H1 (cell line): ENCODE results near the gene PEX19. TPM values are rescaled to one million over a fixed set of nuclear protein-coding genes. Genes with fewer than 3 reads are reported as not detected.

Experiments
- CTCF ChIA-PET: fragments of 300-600 bp; sonication (Branson Sonifier 250); formaldehyde crosslinking; loops from one replicate; lab custom pipeline; 2021; ENCODE audit not compliant: partially characterized antibody; lab: Charles Lee
- POLR2A ChIA-PET: fragments of 300-600 bp; sonication (Branson Sonifier 250); formaldehyde crosslinking; loops from one replicate; lab custom pipeline; 2021; ENCODE audit warnings: inconsistent platforms; ENCODE audit not compliant: partially characterized antibody; lab: Charles Lee
- DNase-seq, 2 experiments: peaks; one replicate each; pipeline versions ENCODE4 v3.0.0 to v3.0.0-alpha.2; 2010 to 2022; ENCODE audit warnings: low spot score in 2 of 2, low read depth in 1 of 2, mixed read lengths in 1 of 2
- FAIRE-seq: peaks from 2 replicates; lab custom pipeline; 2011; peaks lifted over from hg19 to GRCh38; lab: Jason Lieb, UNC
- H2AFZ ChIP-seq: 2 replicates; pipeline ENCODE4 v1.8.1; 2012; ENCODE audit warnings: low read length, inconsistent platforms
- H2AK5ac ChIP-seq: 2 replicates; pipeline ENCODE4 v1.6.1; 2013; ENCODE audit warnings: low read depth, low read length
- H2BK120ac ChIP-seq: replicated peaks from 2 replicates; pipeline ENCODE3; 2013; ENCODE audit warnings: low read depth, low read length, inconsistent platforms
- H2BK12ac ChIP-seq: 2 replicates; pipeline ENCODE4 v1.6.1; 2013; ENCODE audit warnings: low read depth, low read length
- H2BK15ac ChIP-seq: 2 replicates; pipeline ENCODE4 v1.6.1; 2013; ENCODE audit warnings: low read length
- H2BK20ac ChIP-seq: 2 replicates; pipeline ENCODE4 v1.6.1; 2013; ENCODE audit warnings: low read length
- H2BK5ac ChIP-seq: 2 replicates; pipeline ENCODE4 v1.6.1; 2013; ENCODE audit warnings: low read depth, low read length
- H3K14ac ChIP-seq: 2 replicates; pipeline ENCODE4 v1.6.1; 2013; ENCODE audit warnings: inconsistent platforms; ENCODE audit not compliant: insufficient read length
- H3K18ac ChIP-seq: 2 replicates; pipeline ENCODE4 v1.6.1; 2013; ENCODE audit warnings: low read length; ENCODE audit errors: extremely low read depth
- H3K23ac ChIP-seq: 2 replicates; pipeline ENCODE4 v1.6.1; 2013; ENCODE audit warnings: inconsistent platforms; ENCODE audit not compliant: insufficient read length
- H3K23me2 ChIP-seq: 2 replicates; pipeline ENCODE4 v1.6.1; 2013; ENCODE audit warnings: low read depth, low read length
- H3K27ac ChIP-seq: 2 replicates; pipeline ENCODE4 v1.6.1; 2011; ENCODE audit warnings: low read depth, low read length, inconsistent platforms
- H3K27me3 ChIP-seq, 4 experiments: replicated peaks in 1 of 4; 1 replicate in 1 of 4; 2 replicates in 3 of 4; pipeline versions ENCODE4 v1.6.1 to v1.8.1; 2011 to 2013; ENCODE audit warnings: low read length in 3 of 4, mild to moderate bottlenecking in 3 of 4, inconsistent platforms in 2 of 4, mixed read lengths in 2 of 4, moderate library complexity in 1 of 4; ENCODE audit not compliant: control insufficient read depth in 3 of 4, insufficient read depth in 3 of 4; ENCODE audit errors: extremely low read depth in 1 of 4
- H3K36me3 ChIP-seq, 4 experiments: 2 replicates each; pipeline versions ENCODE4 v1.6.1 to v1.8.1; 2011 to 2013; ENCODE audit warnings: mild to moderate bottlenecking in 4 of 4, low read length in 3 of 4, moderate library complexity in 2 of 4, control low read depth in 1 of 4, inconsistent platforms in 1 of 4; ENCODE audit not compliant: insufficient read depth in 4 of 4, control insufficient read depth in 2 of 4
- H3K4ac ChIP-seq: replicated peaks from 2 replicates; pipeline ENCODE3; 2013; ENCODE audit warnings: low read length, low read depth, mixed read lengths, inconsistent platforms; ENCODE audit not compliant: insufficient read length
- H3K4me1 ChIP-seq, 4 experiments: replicated peaks in 1 of 4; 1 replicate in 1 of 4; 2 replicates in 3 of 4; pipeline versions ENCODE4 v1.6.1 to v1.8.1; 2011 to 2013; ENCODE audit warnings: low read length in 3 of 4, inconsistent platforms in 2 of 4, mixed read lengths in 1 of 4; ENCODE audit not compliant: insufficient read depth in 4 of 4, control insufficient read depth in 3 of 4
- H3K4me2 ChIP-seq, 2 experiments: 2 replicates each; pipeline versions ENCODE4 v1.6.1 to v1.8.1; 2011 to 2013; ENCODE audit warnings: low read depth in 2 of 2, low read length in 2 of 2, control low read depth in 1 of 2, inconsistent platforms in 1 of 2, mild to moderate bottlenecking in 1 of 2; ENCODE audit not compliant: insufficient read depth in 1 of 2
- H3K4me3 ChIP-seq, 4 experiments: fragments of 200-600, 300-600 bp in 1 of 4; sonication (generic), shearing (Covaris generic), sonication (Bioruptor Twin) in 1 of 4; 2 replicates each; pipeline versions ENCODE4 v1.5.1 to v1.8.1; 2011 to 2016; ENCODE audit warnings: low read length in 4 of 4, low read depth in 3 of 4, control low read depth in 2 of 4, inconsistent platforms in 2 of 4, mild to moderate bottlenecking in 2 of 4, mixed read lengths in 1 of 4, moderate library complexity in 1 of 4; ENCODE audit not compliant: insufficient read depth in 2 of 4; ENCODE audit errors: extremely low read depth in 1 of 4
- H3K56ac ChIP-seq: replicated peaks from 2 replicates; pipeline ENCODE3; 2013; ENCODE audit warnings: low read depth, mild to moderate bottlenecking, mixed read lengths, low read length, inconsistent platforms; ENCODE audit not compliant: insufficient read length
- H3K79me1 ChIP-seq: 2 replicates; pipeline ENCODE4 v1.6.1; 2013; ENCODE audit warnings: low read depth, low read length, control low read depth
- H3K79me2 ChIP-seq, 2 experiments: 2 replicates each; pipeline versions ENCODE4 v1.6.1 to v1.8.1; 2012 to 2013; ENCODE audit warnings: low read length in 2 of 2, mild to moderate bottlenecking in 2 of 2, inconsistent platforms in 1 of 2; ENCODE audit not compliant: insufficient read depth in 2 of 2, control insufficient read depth in 1 of 2
- H3K9ac ChIP-seq, 4 experiments: replicated peaks in 1 of 4; 1 replicate in 1 of 4; 2 replicates in 3 of 4; pipeline versions ENCODE4 v1.6.1 to v1.8.1; 2011 to 2013; ENCODE audit warnings: low read depth in 3 of 4, low read length in 3 of 4, control low read depth in 2 of 4, mild to moderate bottlenecking in 2 of 4, moderate library complexity in 2 of 4, inconsistent platforms in 1 of 4; ENCODE audit errors: extremely low read depth in 1 of 4
- H3K9me3 ChIP-seq, 2 experiments: 2 replicates each; pipeline versions ENCODE4 v1.6.1 to v1.8.1; 2012 to 2013; ENCODE audit warnings: mild to moderate bottlenecking in 2 of 2, moderate library complexity in 2 of 2, control low read depth in 1 of 2, inconsistent platforms in 1 of 2, low read depth in 1 of 2, low read length in 1 of 2, mixed read lengths in 1 of 2; ENCODE audit not compliant: insufficient read depth in 2 of 2
- H4K20me1 ChIP-seq, 2 experiments: replicated peaks in 1 of 2; 2 replicates each; pipeline versions ENCODE3 to v1.8.1; 2011 to 2013; ENCODE audit warnings: inconsistent platforms in 2 of 2, low read length in 2 of 2, mild to moderate bottlenecking in 1 of 2; ENCODE audit not compliant: insufficient read depth in 2 of 2, control insufficient read depth in 1 of 2
- H4K5ac ChIP-seq: 2 replicates; pipeline ENCODE4 v1.6.1; 2013; ENCODE audit warnings: low read length, low read depth, mixed read lengths, inconsistent platforms; ENCODE audit not compliant: insufficient read length
- H4K8ac ChIP-seq: 2 replicates; pipeline ENCODE4 v1.8.0; 2013; ENCODE audit warnings: mild to moderate bottlenecking, moderate library complexity, low read length, inconsistent platforms; ENCODE audit not compliant: insufficient read depth; ENCODE audit errors: extremely low read depth
- H4K91ac ChIP-seq: replicated peaks from 2 replicates; pipeline ENCODE3; 2013; ENCODE audit warnings: low read length, mixed read lengths, inconsistent platforms; ENCODE audit not compliant: insufficient read length
- BCL11A ChIP-seq, 2 experiments: IDR thresholded peaks; one replicate each; pipeline ENCODE4 v1.6.1; 2011; ENCODE audit warnings: low read depth in 2 of 2, low read length in 2 of 2, mild to moderate bottlenecking in 2 of 2
- CHD1 ChIP-seq: IDR thresholded peaks from 2 replicates; pipeline ENCODE4 v1.6.1; 2012; ENCODE audit warnings: low read depth, low read length, improper control_type of control experiment
- EGR1 ChIP-seq: IDR thresholded peaks from 2 replicates; pipeline ENCODE4 v1.6.1; 2011; ENCODE audit warnings: low read depth, low read length, borderline replicate concordance
- GABPA ChIP-seq: IDR thresholded peaks from 2 replicates; pipeline ENCODE4 v1.6.1; 2011; ENCODE audit warnings: mild to moderate bottlenecking, low read length, moderate library complexity, borderline replicate concordance; ENCODE audit not compliant: insufficient read depth
- KDM4A ChIP-seq: IDR thresholded peaks from one replicate; pipeline ENCODE4 v1.7.1; 2012; ENCODE audit warnings: low read depth, mild to moderate bottlenecking, moderate library complexity, low read length, inconsistent platforms; ENCODE audit not compliant: severe bottlenecking
- POLR2AphosphoS5 ChIP-seq: IDR thresholded peaks from 2 replicates; pipeline ENCODE4 v1.6.1; 2011; ENCODE audit warnings: low read depth, low read length
- RAD21 ChIP-seq, 2 experiments: IDR thresholded peaks in 1 of 2; conservative IDR thresholded peaks in 1 of 2; 2 replicates each; pipeline ENCODE4 v1.6.1; 2011; ENCODE audit warnings: low read depth in 2 of 2, low read length in 2 of 2, improper control_type of control experiment in 1 of 2, inconsistent platforms in 1 of 2, mild to moderate bottlenecking in 1 of 2, moderate library complexity in 1 of 2
- SAP30 ChIP-seq: fragments of 300-600 bp; sonication (generic); IDR thresholded peaks from 2 replicates; pipeline ENCODE4 v1.7.1; 2012; ENCODE audit warnings: low read length, moderate library complexity, mild to moderate bottlenecking, inconsistent platforms; ENCODE audit not compliant: insufficient read depth, insufficient replicate concordance
- polyA plus RNA-seq, 7 experiments: library from polyadenylated mRNA; depleted of rRNA in 3 of 7; stranded (reverse) in 5 of 7; unstranded in 2 of 7; fragments of >200 nt in 5 of 7; fragments of 200-250 nt in 2 of 7; gene quantifications; 1 replicate in 5 of 7; 2 replicates in 1 of 7; 4 replicates in 1 of 7; pipeline versions ENCODE4 v1.2.1 to v1.2.3, GENCODE V29; 2011 to 2013; ENCODE audit warnings: missing spikeins in 2 of 7, mixed read lengths in 2 of 7
- total RNA-seq: library from RNA; stranded (reverse); fragmentation: NEBNext Ultra II Directional; extraction: Animal tissue kit (Norgen Biotek cat#: 25700); gene quantifications from 2 replicates; pipeline ENCODE4 v1.2.1, GENCODE V29; 2021

The PEX19 gene
- total and polyA plus RNA-seq, 2 of the 8 experiments (the other 6 are each of a cell fraction or from before 2014, with no cell fraction given), result 50.4 to 80.2 TPM

- Histone ChIP-seq H3K4ac (no peak overlapping the region), H4K20me1 (peaks cover 2 to 5% of the 10 kb centered on the region in 2 experiments), H3K4me1 (no peaks in the 10 kb centered on the region; a peak in 1 of 7 replicates), H3K18ac (no peak overlapping the region), H4K8ac (no peak overlapping the region), H3K56ac (no peak overlapping the region), H4K91ac (no peak overlapping the region), H2AFZ (no peak overlapping the region), H4K5ac (no peak overlapping the region), H2BK5ac (no peak overlapping the region), H3K79me2 (peaks cover 0 to 74% of the 10 kb centered on the region in 2 experiments; a peak in 2 of 4 replicates), H3K23ac (no peak overlapping the region), H3K4me3 (no peak overlapping the region), H3K79me1 (peaks cover 4% of the 10 kb centered on the region), H3K9me3 (no peaks in the 10 kb centered on the region), H3K27me3 (no peaks in the 10 kb centered on the region), H2BK12ac (no peak overlapping the region), H2AK5ac (no peak overlapping the region), H3K9ac (no peak overlapping the region), H3K23me2 (no peaks in the 10 kb centered on the region), H3K4me2 (no peak overlapping the region), H2BK120ac (no peak overlapping the region), H3K27ac (no peak overlapping the region), H3K14ac (no peak overlapping the region), H2BK20ac (no peak overlapping the region), H3K36me3 (peaks cover 0 to 10% (median 0%) of the 10 kb centered on the region in 4 experiments; a peak in 2 of 8 replicates), H2BK15ac (no peak overlapping the region)
- no peak for FAIRE-seq
- no peak for DNase-seq
- TF ChIP-seq RAD21 (IDR thresholded peaks at IDR 0.05 in 1 of 2, conservative IDR thresholded peaks at IDR 0.05 in 1 of 2; ENCODE audit: low read depth in 2 of 2, low read length in 2 of 2) (no peak), EGR1 (no peak), CHD1 (no peak), POLR2AphosphoS5 (no peak), BCL11A (IDR thresholded peaks at IDR 0.05; ENCODE audit: low read depth in 2 of 2, low read length in 2 of 2) (no peak), SAP30 (no peak), KDM4A (no peak), GABPA (no peak)
- POLR2A ChIA-PET, result interaction anchor here (1.2 to 3.7 kb wide), 3 partner anchors 10 to 31 kb away, joined by 3 to 37 read pairs (median 9); partner anchors contain the start of gene DCAF8
- CTCF ChIA-PET, result interaction anchor here (0.7 to 6.1 kb wide), 26 partner anchors 10 to 166 kb away, joined by 3 to 73 read pairs (median 12); partner anchors contain the start of genes CASQ1 and IGSF8
Measured at GRCh38 chr1:160251011-160251410, 33.9 kb downstream of the PEX19 start.
